COLO668 (cell line): ENCODE measurements around the gene ACOX2.
A peak's percentile ranks its signal among the peaks of the same experiment; 100 is the strongest.
"Not testable (repeated sequence)": the region's sequence is repeated elsewhere in the genome, so short reads cannot be mapped to it uniquely, and the experiment has no call there.

Experiments
- DNase-seq: peaks from one replicate; lab custom pipeline; 2025; ENCODE audit not compliant: unreplicated experiment; lab: John Stamatoyannopoulos, UW

The ACOX2 gene

DNA sequence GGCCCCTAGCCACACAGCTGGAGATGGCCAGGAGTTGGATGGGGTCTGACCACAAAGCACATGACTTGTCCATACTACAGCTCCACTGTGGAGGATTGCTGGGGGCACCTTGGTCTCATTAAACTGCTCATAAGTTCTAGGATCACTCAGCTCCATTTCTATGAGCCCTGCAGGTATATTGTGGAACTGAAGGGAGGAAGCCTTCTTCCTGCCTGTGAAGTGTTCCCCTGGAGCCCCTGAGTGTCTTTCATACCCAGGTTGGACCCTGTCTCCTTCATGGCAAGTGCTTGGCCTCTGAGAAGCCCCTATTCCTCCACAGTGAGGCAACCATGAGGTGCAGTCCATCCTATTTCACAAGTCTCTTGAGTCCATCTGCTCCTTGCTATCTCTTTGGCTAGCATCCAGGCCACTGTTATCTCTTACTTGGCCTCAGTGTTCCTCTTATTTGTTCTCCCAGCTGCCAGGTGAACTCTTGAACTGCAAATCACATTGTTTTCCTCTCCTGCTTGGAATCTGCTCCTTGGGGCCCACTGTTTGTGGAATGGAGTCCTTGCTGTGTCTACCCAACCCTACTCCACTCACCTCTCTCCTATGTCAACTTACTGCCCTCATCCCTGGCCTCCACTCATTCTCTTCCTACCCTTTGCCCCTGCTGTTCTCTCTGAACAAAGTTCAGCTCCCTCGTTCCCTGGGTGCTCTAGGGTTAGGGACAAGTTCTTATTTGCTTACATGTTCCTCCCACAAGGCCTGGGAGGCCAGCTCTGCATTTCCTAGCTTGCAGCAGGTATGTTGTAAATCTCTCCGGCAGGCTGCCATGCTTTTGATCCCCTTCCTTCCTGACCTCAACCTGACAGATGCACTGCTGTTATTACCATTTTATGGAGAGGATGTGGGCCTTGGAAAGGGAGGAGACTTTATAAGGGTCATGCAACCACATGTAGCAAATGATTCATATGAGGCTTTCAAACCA, 1.2 kb downstream of the ACOX2 start:
- no peak for DNase-seq

DNA sequence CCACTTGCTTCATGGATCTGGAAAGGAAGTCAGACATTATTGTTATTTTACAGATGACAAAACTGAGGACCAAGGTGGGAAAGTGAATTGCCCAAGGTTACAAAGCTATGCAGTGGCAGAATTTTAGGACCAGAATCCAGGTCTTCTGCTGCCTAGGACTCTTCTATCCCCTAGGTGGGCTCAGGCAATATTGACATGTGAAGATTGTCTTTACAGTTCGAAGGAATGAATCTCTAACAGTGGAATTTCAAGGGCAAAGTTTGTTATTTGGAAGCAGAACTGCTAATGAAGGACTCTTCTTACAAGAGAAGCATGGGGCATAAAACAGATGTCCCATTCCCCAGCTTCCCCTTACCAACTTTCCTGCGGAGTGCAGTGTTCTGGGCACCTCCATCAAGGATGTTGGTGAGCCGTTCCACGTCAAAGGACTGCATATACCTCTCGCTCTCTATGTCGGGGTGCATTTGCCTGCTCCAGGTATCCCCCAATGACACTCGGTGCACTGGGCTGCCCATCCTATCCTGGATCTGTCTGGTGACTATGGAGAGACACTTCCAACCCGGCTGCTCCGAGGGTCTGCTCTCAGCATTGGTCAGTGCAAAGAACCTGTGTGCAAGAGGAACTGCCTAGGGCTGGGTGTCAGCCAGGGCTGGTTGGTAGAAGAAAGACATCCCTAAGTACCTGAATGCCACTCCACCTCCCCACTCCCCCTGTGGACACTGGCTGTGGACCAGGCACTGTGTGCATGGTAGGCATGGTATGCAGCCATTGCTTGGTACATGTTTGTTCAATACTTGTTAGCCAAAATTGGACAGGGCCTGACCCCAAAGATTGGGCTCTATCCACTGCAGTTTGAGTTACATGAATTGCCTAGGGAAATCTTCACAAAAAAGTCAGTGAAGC, 2.1 kb downstream of the ACOX2 start:
- DNase-seq: no peak

DNA sequence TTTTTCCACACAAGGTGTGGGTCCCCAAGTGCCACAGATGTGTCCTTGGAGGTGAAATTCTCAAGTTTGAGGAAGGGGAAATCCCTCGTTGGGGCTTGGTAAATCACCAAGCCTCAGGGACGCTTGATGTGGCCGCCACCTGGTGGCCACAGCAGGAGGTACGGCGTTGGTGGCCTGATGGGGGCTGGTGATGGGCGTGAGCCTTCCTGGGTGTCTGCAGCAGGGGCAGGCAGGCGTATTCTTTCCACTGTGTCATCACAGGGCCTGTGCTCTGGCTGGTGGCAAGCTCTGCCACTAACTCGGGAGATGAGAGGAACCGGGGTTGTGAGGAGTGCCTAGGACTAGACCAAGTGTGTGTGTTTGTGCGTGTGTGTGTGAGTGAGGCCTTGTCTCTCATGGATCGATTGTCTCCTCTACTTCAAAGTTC, 4.2 kb downstream of the ACOX2 start:
- DNase-seq: peak; percentile 66

DNA sequence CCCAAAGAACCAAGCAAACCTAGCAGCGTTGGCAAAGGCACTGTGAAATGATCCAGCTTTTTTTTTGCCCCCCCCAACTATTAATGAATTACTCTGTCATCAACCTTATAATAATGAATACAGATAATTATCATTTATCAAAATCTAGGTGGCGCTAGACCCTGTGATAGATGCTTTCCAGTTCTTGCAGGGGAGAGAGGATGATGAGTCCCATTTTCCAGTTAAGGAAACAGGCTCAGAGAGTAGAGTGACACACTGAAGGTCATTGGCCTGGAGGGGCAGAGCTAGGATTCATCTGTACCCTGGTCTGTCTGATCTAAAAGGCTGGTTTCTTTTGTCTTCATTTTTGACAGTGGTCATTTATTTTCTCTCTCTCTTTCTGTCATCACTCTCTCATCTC, 5.0 kb downstream of the ACOX2 start:
- DNase-seq: no peak

DNA sequence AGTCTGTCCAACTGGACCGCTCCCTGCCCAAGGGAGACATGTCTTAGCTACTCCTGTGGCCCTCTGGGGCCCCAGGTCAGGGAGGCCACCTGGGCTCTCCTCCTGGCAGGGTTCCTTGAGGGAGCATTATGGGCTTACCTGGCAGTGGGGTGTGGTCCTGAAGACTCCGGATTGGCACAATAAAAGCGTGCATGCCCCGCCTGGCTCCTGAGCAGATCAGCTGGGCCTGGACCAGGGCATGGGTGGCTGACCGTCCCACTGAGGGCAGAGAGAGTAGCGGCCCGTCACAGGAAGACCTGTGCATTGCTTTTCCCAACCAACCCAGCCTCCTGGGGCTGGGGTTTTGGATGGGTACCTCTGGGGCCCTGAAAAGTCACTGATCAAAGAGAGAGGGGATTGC, 5.4 kb downstream of the ACOX2 start:
- no peak for DNase-seq

DNA sequence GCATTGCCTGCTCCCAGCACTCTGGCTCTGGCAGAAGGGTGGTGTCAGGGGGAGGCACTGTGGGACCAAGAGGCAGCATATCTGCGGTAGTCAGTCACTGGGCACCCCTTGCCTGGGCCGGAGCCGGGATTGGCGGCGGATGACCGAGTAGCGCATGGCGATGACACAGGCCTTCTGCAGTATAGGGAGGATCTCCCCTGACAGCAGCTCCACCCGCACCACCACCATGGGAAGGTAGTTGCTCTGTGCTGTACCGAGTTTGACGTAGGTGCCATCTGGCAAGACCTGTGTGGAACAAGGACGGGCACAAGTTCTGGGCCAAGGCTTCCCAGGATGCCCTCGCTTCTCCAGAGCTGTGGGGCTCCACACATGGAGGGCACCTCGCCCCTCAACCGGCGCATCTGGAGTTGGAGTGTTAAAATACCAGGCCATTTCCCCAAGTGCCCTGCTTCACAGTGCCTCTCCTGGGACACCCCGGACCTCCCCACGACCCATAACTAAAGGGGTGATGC, 6.6 kb downstream of the ACOX2 start:
- no peak for DNase-seq

DNA sequence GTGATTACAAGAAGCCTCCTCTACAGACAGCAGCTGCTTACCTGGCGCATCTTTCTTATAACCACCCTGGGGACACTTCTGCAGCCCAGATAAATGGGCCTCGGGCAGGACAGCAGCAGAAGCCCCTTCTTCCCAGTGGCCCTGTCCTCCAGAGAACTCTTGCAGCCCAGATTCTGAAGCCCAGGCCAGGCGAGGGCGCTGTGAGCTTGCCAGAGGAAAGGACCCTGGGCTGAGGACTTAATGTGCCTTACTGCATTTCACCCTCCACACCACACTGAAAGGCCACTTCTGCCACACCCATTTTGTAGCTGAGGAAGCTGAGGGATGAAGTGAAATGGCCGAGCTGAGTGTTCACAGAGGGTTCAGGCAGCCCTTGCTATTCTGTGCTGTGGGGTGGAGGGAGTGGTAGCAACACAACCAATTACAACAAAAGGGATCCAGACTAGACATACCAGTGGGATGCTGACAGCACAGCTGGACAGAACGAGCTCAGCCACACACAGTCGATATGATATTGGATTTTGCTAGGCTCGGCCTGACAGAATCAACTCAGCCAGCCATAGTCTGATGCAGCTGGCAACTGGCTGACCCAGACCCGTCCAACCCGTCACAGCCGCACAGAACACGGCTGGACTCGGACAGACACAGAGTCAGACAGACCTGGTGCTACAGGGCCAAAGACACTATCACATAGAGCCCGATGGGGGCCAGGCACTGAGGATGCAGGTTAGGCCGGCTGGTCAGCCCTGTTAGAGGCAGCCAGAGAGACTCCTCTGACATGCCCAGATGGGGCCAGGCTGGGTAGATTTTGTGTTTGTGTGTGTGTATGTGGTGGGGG, 7.3 kb downstream of the ACOX2 start:
- DNase-seq: peak; percentile 8

DNA sequence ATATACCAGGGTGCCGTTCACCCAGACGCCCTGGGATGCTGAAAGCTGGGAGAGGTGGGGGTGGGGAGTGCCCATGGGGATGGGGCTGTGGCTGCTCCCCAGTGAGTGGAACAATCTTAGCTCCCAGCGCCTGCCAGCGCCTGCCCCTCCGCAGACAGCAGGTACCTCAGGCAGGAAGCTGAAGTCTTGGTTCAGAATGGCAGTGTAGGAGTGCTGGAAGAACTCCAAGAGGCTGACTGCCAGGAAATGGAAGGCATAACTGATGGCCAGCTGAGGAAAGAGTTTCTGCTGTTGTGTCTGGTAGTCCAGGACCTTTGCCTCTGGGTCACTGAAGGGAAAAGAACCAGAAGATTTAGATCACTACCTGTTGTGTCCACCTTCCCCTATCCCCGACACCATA, 8.4 kb downstream of the ACOX2 start:
- no peak for DNase-seq

DNA sequence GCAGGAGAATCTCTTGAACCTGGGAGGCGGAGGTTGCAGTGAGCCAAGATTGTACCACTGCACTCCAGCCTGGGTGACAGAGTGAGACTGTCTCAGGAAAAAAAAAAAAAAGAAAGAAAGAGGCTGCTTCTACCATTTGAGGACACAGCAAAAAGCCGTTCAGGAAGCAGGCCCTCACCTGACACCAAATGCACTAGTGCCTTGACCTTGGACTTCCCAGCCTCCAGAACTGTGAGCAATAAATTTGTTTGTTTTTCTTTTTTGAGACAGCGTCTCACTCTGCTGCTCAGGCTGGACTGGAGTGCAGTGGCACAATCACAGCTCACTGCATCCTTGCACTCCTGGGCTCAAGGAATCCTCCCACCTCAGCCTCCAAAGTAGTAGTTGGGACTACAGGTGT, 9.6 kb downstream of the ACOX2 start:
- DNase-seq: not testable (repeated sequence)

DNA sequence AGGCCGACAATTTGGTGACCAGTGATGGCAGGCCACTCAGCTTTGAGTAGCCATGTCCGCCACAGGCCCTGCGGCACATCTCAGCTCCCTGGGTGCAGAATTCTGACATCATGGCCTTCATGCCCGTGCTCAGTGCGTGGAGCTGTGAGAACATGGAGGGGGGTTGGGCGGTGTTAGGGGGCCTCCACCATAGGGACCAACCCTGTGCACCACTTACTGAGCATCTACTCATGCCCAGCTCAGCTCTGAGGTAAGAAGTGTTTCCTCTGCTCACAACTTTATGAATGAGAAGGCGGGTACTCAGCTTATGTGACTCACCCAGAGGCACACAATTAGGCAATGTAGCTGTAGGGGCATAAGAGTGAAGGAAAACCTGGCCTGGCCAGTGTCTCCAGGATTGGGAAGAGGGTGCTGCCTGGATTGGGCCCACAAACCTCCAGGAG, 10.5 kb downstream of the ACOX2 start:
- DNase-seq: no peak

DNA sequence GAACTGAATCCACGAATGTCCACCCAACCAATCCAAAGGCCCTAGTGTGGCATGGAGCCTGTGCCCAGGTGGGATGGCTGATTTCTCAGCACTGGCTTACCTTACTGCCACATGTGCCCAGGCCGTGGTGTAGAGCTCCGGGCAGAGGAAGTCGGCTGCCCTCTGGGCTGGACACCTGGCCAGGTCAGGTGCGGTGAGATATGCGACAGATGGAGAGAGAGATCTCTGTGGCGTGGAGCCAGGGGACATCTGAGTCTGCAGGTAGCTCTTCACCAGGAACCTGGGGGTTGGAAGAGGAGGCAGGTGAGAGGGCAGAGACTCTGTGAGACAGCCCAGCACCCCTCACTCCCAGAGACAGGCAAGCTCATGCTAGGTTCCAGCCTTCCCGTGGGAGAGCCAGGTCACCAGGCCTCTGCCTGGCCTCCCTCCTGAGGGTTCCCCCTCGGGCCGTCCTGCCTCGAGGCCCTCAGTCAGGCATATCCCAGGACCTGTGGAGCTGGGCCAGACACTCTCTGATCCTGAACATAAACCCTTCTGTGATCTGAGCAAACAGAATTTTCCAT, 12.6 kb downstream of the ACOX2 start:
- DNase-seq: no peak

DNA sequence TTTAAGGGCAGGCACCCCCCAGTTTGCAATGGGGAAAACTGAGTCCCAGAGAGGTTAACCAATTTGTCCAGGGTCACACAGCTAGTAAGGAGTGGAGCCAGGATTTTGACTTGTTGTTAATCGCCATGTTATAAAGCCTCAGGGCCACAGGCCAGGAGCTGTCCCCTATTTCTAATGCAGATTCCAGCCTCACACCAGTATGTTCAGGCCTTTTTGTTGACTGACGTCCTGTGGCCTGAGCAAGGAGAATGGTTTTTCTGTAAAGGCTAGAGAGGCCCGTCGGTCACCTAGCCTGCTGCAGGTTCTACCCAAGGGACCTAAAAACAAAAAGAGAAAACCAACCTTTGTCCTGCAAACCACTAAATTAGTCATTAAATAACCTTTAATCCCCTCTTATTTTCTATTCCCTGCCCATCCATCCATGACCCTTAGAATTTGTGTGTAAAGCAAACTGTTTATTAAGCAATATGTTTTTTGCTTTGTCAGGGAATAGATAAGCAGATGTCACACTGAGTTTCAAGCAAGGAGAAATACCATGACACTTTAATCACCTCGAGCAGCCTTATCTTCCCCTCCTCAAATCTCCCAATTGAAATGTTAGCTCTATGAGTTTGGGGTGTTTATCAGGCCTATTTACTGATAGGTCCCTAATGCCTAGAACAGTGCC, 14.1 kb downstream of the ACOX2 start:
- no peak for DNase-seq

DNA sequence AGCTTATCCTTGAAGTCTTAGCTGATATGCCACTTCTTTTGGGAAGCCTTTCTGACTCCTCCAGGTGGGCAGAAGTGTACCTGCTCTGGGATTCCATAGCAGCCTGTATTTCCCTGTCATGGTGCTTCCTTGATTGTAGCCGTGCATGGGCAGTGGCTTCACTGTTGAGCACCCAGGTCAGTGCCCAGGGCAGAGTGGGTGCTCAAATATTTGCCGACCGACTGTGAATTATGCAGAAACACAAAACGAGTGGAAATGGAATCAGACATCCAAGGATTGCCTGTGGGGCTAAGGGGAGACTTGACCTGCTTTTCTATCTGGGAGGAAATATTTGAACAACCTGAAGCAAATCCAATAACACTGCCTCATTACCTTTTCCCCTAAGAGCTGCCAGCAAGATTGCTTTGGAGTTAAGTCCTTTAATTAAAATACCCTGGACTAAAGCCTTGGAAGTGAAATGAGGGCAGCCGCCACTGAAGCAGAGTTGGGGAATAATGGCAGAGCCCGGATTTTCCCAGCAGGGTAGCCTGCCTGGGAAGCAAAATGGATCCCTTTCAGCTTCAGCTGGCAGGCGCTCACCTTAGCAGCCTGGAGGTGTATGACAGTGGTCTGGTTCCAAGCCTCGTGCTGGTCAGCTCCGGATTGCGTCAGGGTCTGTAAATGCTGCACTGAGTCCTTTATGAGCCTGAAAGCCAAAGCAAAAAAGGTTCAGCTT, 14.9 kb downstream of the ACOX2 start:
- DNase-seq: no peak

DNA sequence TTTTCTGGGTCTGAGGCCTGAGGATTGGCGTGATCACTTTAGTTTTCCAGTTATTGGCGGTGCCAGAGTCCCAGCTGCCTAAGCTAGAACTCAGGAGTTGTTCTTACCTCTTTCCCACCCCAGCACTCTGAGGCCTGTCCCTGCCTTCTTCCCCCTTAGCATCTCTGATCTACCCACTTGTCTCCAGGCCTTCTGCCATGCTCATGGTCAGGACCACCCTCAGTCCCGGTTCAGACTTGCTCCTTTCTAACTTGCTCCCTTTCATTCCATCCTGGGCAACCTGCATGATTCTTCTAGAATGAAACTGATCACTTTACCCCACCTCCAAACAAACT, 15.7 kb downstream of the ACOX2 start:
- no peak for DNase-seq

DNA sequence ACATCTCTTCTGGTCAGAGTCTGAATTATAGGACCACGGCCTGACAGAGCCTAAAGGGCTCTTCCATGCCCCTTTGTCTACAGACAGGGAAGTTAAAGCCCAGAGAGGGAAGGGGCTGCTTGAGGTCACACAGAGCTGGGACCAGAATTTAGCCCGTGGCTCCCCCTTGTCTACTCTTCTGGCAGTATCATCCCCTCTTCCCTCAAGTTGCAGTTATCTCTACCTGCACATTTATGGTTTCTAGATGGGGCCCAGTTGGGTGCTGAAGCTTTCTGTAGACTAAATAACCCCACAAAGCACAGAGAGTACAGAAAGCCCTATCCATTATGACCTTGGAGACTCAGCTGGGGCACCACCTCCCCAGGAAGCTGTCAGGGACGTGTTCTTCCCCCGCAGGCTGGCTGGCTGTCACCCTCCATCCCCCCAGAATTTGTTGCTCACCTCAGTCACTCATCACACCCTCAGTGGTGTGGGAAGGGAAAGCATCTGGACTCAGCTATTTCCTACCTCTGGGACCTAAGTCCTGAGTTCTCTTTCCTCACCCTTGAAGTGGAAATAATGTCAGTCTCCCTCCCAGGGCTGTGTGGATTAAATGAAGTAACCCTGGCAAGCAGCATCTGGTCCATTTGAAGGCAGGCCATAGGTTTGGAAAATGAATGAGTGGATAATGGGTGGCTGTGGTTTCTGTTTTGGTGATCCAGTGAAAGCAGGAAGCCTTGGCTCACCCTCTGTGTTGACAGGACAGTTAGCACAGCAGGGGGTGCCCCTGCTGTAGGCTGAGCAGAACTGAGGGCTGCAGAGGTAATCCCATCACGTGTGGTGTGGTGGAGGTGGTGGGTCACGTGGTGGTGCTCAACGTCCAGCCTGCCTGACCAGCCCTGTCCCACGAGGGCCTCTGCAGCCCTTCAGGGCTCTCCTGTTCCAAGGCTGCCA, 16.3 kb downstream of the ACOX2 start:
- peak; percentile 66 for DNase-seq

DNA sequence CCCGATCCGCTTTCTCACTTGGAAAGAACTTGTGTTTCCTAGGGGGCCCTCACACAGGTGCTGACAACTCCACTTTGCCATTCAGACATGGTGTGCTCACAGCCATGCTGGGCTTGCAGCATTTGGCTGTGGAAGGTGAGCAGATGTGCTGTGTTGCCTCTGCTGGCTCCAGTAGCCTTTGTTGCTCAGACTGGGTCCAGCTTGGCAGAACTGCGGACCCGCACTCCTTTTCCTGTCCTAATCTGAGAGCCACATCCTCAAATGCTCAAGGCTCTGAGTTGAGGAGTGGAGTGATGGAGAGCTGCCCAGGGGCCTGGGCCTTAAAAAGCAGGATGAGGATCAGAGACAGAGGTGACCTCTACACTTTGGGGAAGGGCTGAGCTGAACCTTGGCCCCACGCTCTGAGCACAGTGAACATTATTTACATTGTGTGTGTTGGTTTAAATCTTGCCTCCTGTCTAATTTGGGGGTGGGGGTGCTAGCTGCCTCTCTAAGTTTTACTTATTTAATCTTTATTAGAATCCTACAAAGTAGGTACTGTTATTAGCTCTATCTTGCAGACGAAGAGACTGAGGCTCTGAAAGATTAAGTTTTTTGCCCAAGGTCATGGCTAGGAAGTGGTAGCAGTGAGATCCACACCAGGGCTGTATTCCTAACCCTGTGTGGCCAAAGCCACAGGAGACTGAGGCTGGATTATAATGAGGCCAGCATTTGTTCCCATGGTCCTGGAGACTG, 17.2 kb downstream of the ACOX2 start:
- DNase-seq: no peak

DNA sequence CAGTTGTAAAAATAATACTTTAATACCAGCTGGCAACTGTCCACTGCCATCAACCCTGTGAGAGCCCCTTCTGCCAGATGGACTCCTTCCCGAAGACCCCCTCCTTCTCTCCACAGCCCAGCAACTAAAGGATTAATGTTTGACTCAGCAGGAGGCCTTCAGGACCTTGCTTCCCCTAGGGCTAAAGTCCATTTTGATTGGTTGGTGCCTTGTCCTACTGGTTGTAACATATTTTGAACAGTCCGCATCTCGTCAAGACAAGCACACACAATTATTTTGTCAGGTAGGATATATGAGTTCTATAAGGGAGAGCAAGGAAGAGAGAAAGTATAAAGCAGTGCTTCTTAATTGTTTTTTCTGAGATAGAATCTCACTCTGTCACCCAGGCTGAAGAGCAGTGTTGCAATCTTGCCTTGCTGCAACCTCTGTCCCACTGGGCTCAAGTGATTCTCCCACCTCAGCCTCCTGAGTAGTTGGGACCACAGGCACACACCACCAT, 18.6 kb downstream of the ACOX2 start:
- DNase-seq: no peak
